GM12872 (cell line): Measurements from ENCODE around the gene FEZF1.

Experiments used
- CTCF ChIP-seq: IDR thresholded peaks from 3 replicates; pipeline ENCODE4 v1.5.1; 2011; ENCODE audit warnings: low read depth, mild to moderate bottlenecking, low read length, moderate library complexity; ENCODE audit not compliant: insufficient read depth

Gene FEZF1

GRCh38 chr7:122300956-122301833 lies 3.4 kb downstream of the FEZF1 start:
- TF ChIP-seq CTCF: no peak

- no peak for TF ChIP-seq CTCF
Observed at GRCh38 chr7:122300211-122300932, 4.2 kb downstream of the FEZF1 start.

GRCh38 chr7:122299624-122300210 lies 4.8 kb downstream of the FEZF1 start:
- no peak for TF ChIP-seq CTCF

- no peak for TF ChIP-seq CTCF
Observed at GRCh38 chr7:122298618-122299017, 5.9 kb downstream of the FEZF1 start.

GRCh38 chr7:122298131-122298530 lies 6.4 kb downstream of the FEZF1 start:
- TF ChIP-seq CTCF: no peak

GRCh38 chr7:122291189-122291588 lies 13.4 kb downstream of the FEZF1 start:
- no peak for TF ChIP-seq CTCF

GRCh38 chr7:122290476-122290875 lies 14.1 kb downstream of the FEZF1 start:
- no peak for TF ChIP-seq CTCF
